ENCODE measurements around the gene TCF20. TPM values are rescaled to one million over a fixed set of nuclear protein-coding genes. Genes with fewer than 3 reads are reported as not detected.

The TCF20 gene
- polyA plus RNA-seq, 3 donors: 0.67 to 11.1 (median 0.99) TPM

- no peak overlapping the region for H3K9ac ChIP-seq (ENCODE audit: insufficient read depth, low read length, poor library complexity, severe bottlenecking)
- no peak for TF ChIP-seq CTCF (IDR thresholded peaks at IDR 0.05)
- no peak overlapping the region for H3K4me3 ChIP-seq (replicated peaks in 1 of 3; ENCODE audit: low read depth in 2 of 3, low read length in 3 of 3)
- Mint-ChIP-seq H3K9me3 (no peaks in the 10 kb centered on the region), H3K27me3 (ENCODE audit: low read depth in 3 of 3) (peaks cover 0 to 2% (median 0%) of the 10 kb centered on the region in 3 donors), H3K36me3 (no peaks in the 10 kb centered on the region), H3K4me3 (no peak overlapping the region), H3K27ac (no peak overlapping the region), H3K4me1 (peaks cover 34% of the 10 kb centered on the region)
- H3K4me2 ChIP-seq (replicated peaks; ENCODE audit: extremely low read depth, low read length, poor library complexity, severe bottlenecking): no peak overlapping the region
- H2AFZ ChIP-seq (ENCODE audit: insufficient read depth, low read depth, low read length, poor library complexity, severe bottlenecking): no peak overlapping the region
- H3K27me3 ChIP-seq (ENCODE audit: control insufficient read depth in 2 of 2, insufficient read depth in 2 of 2, low read length in 2 of 2): no peaks in the 10 kb centered on the region
- no peaks in the 10 kb centered on the region for H3K9me3 ChIP-seq (replicated peaks in 1 of 2; ENCODE audit: control insufficient read depth in 1 of 2, insufficient read depth in 1 of 2, low read length in 2 of 2)
- no peaks in the 10 kb centered on the region for H3K36me3 ChIP-seq (replicated peaks in 1 of 2; ENCODE audit: control insufficient read depth in 1 of 2, insufficient read depth in 2 of 2, low read length in 2 of 2)
- DNase-seq: no peak
- peaks cover 13 to 14% of the 10 kb centered on the region in 2 donors for H3K4me1 ChIP-seq (ENCODE audit: control insufficient read depth in 1 of 2, insufficient read depth in 2 of 2, low read length in 2 of 2)
- intact Hi-C loops (cut with micrococcal nuclease): no loop called here
- peaks cover 82% of the 10 kb centered on the region for H3K79me2 ChIP-seq (ENCODE audit: insufficient read depth, low read length)
- 100% methylated on average over 1 of the region's 1 CpG for WGBS (ENCODE audit: insufficient coverage)
- H4K20me1 ChIP-seq (ENCODE audit: insufficient read depth, low read length): peaks cover 96% of the 10 kb centered on the region
- no peak overlapping the region for H3K27ac ChIP-seq (ENCODE audit: low read depth in 1 of 2, low read length in 2 of 2)
Measured at GRCh38 chr22:42225841-42226240, 44.6 kb downstream of the TCF20 start.

GRCh38 chr22:42222140-42222539 is 48.3 kb downstream of the TCF20 start:
- no peak for DNase-seq
- Histone ChIP-seq H2AFZ (ENCODE audit: insufficient read depth, low read depth, low read length, poor library complexity, severe bottlenecking) (no peak overlapping the region), H3K27ac (ENCODE audit: low read depth in 1 of 2, low read length in 2 of 2) (no peak overlapping the region), H4K20me1 (ENCODE audit: insufficient read depth, low read length) (peaks cover 98% of the 10 kb centered on the region), H3K4me2 (replicated peaks; ENCODE audit: extremely low read depth, low read length, poor library complexity, severe bottlenecking) (no peak overlapping the region), H3K9me3 (replicated peaks in 1 of 2; ENCODE audit: control insufficient read depth in 1 of 2, insufficient read depth in 1 of 2, low read length in 2 of 2) (no peaks in the 10 kb centered on the region), H3K4me3 (replicated peaks in 1 of 3; ENCODE audit: low read depth in 2 of 3, low read length in 3 of 3) (no peak overlapping the region), H3K36me3 (replicated peaks in 1 of 2; ENCODE audit: control insufficient read depth in 1 of 2, insufficient read depth in 2 of 2, low read length in 2 of 2) (no peaks in the 10 kb centered on the region), H3K4me1 (ENCODE audit: control insufficient read depth in 1 of 2, insufficient read depth in 2 of 2, low read length in 2 of 2) (peaks cover under 1% of the 10 kb centered on the region in 2 donors), H3K9ac (ENCODE audit: insufficient read depth, low read length, poor library complexity, severe bottlenecking) (no peak overlapping the region), H3K79me2 (ENCODE audit: insufficient read depth, low read length) (peaks cover 85% of the 10 kb centered on the region), H3K27me3 (ENCODE audit: control insufficient read depth in 2 of 2, insufficient read depth in 2 of 2, low read length in 2 of 2) (no peaks in the 10 kb centered on the region)
- Mint-ChIP-seq H3K4me1 (peaks cover 16% of the 10 kb centered on the region), H3K36me3 (peaks cover 0 to 1% of the 10 kb centered on the region in 2 donors), H3K4me3 (no peak overlapping the region), H3K9me3 (no peaks in the 10 kb centered on the region), H3K27me3 (ENCODE audit: low read depth in 3 of 3) (peaks cover 0 to 1% (median 0%) of the 10 kb centered on the region in 3 donors), H3K27ac (peak overlapping the region in 3 of 7 donors; percentile 4 to 72 (median 6))
- intact Hi-C loops (cut with micrococcal nuclease): no loop called here
- WGBS (ENCODE audit: insufficient coverage): 100% methylated on average over 1 of the region's 1 CpG
- TF ChIP-seq CTCF (IDR thresholded peaks at IDR 0.05): no peak

Other genes starting within 250 kb of the TCF20 start
- 100 to 1,000 TPM; 123 to 218 (median 200) TPM for gene NAGA, start 199.8 kb downstream of the TCF20 start, polyA plus RNA-seq
- 1 to 10 TPM; 2.4 to 3.6 (median 3.3) TPM for gene PHETA2, start 196.4 kb downstream of the TCF20 start, polyA plus RNA-seq
- 100 to 1,000 TPM in 2 of 3 donors, 10 to 100 TPM in 1; 41.8 to 182 (median 180) TPM for gene SMDT1, start 191.0 kb downstream of the TCF20 start, polyA plus RNA-seq
- 100 to 1,000 TPM in 2 of 3 donors, 10 to 100 TPM in 1; 42.9 to 167 (median 138) TPM for gene NDUFA6, start 179.9 kb downstream of the TCF20 start, polyA plus RNA-seq
- 1 to 10 TPM in 1 of 3 donors, not detected in 2; 4.5 TPM for gene CYP2D6, start 139.8 kb downstream of the TCF20 start, polyA plus RNA-seq
- gene NFAM1, start 161.8 kb upstream of the TCF20 start, polyA plus RNA-seq: 10 to 100 TPM; 36.0 to 71.0 (median 69.7) TPM
- 10 to 100 TPM; 19.4 to 59.9 (median 29.1) TPM for gene RRP7A, start 249.1 kb upstream of the TCF20 start, polyA plus RNA-seq